Suprapubic skin (tissue), 4 donors: ENCODE data around the gene ZBTB21. TPM values are rescaled to one million over a fixed set of nuclear protein-coding genes. Genes with fewer than 3 reads are reported as not detected.

Experiments
- DNase-seq, 2 donors: peaks; one replicate each; pipeline ENCODE4 v3.0.0-alpha.2; 2019; ENCODE audit warnings: low spot score in 2 of 2
- H3K27ac ChIP-seq: fragments of 200-600 bp; sonication (generic); one replicate; pipeline ENCODE4 v1.5.1; 2019
- H3K27me3 ChIP-seq: fragments of 200-600 bp; sonication (generic); one replicate; pipeline ENCODE4 v1.5.1; 2019
- H3K36me3 ChIP-seq: fragments of 200-600 bp; sonication (generic); one replicate; pipeline ENCODE4 v1.5.1; 2019
- H3K4me1 ChIP-seq: fragments of 200-600 bp; sonication (generic); one replicate; pipeline ENCODE4 v1.5.1; 2019
- H3K4me3 ChIP-seq: fragments of 200-600 bp; sonication (generic); one replicate; pipeline ENCODE4 v1.5.1; 2019; ENCODE audit warnings: mild to moderate bottlenecking
- H3K9me3 ChIP-seq: fragments of 200-600 bp; sonication (generic); one replicate; pipeline ENCODE4 v1.5.1; 2019
- EP300 ChIP-seq: sonication (generic); formaldehyde crosslinking; IDR thresholded peaks from one replicate; pipeline ENCODE4 v1.6.1; 2017; ENCODE audit warnings: antibody characterized with exemption
- POLR2A ChIP-seq, 2 donors: fragments of 450-650 bp; IDR thresholded peaks; one replicate each; pipeline ENCODE4 v1.6.1; 2017; ENCODE audit warnings: antibody characterized with exemption in 2 of 2, mild to moderate bottlenecking in 2 of 2, moderate library complexity in 2 of 2
- POLR2AphosphoS5 ChIP-seq, 3 donors: sonication (generic); formaldehyde crosslinking; IDR thresholded peaks; one replicate each; pipeline ENCODE4 v1.6.1; 2017; ENCODE audit warnings: antibody characterized with exemption in 3 of 3
- WGBS: methylation state at CpG from one replicate; pipeline ENCODE4 v1.1.5; 2018; 5-methylcytosine and 5-hydroxymethylcytosine counted together
- total RNA-seq, 4 donors: library from RNA; depleted of rRNA; stranded (reverse); fragments of >200 nt; gene quantifications; one replicate each; pipeline ENCODE4 v1.1.0, GENCODE V29; 2016
- TF ChIP-seq, protein P1 (sequence below), 2 donors: fragments of 200-600 bp in 1 of 2; fragments of 450-650 bp in 1 of 2; sonication (generic) in 1 of 2; IDR thresholded peaks; one replicate each; pipeline ENCODE4 v1.5.1; 2016 to 2019; ENCODE audit warnings: antibody characterized with exemption in 2 of 2, mild to moderate bottlenecking in 1 of 2, moderate library complexity in 1 of 2

ZBTB21 gene
- total RNA-seq, 4 donors from 2014 or later: 24.5 to 39.1 (median 30.5) TPM

DNA sequence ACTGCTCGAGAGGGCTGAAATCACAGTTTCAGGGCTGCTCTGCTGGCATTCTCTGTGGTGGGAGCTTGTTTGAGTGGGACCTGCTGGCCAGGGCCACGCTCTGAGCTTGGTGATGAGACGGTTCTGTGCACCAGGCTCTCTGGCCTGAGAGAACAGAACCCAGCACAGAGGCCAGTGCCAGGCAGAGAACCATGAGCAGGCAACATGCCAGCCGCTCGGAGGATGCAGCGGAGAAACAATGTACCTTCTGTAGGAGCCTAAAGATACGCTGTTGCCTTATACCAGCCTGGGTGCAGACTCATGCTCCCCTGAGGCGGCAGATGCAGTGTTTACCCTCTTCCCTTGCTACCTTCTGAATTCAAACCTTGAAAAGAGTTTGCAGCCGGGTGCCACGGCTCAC is 66.3 kb downstream of the ZBTB21 start:
- Histone ChIP-seq H3K27ac (no peak overlapping the region), H3K4me1 (peaks cover 15% of the 10 kb centered on the region), H3K4me3 (no peak overlapping the region), H3K27me3 (no peaks in the 10 kb centered on the region), H3K36me3 (peaks cover 7% of the 10 kb centered on the region), H3K9me3 (no peaks in the 10 kb centered on the region)
- WGBS: 93% methylated on average over 10 of the region's 10 CpGs
- DNase-seq: no peak
- TF ChIP-seq POLR2AphosphoS5 (IDR thresholded peaks at IDR 0.05): no peak
- TF ChIP-seq, protein P1, sequence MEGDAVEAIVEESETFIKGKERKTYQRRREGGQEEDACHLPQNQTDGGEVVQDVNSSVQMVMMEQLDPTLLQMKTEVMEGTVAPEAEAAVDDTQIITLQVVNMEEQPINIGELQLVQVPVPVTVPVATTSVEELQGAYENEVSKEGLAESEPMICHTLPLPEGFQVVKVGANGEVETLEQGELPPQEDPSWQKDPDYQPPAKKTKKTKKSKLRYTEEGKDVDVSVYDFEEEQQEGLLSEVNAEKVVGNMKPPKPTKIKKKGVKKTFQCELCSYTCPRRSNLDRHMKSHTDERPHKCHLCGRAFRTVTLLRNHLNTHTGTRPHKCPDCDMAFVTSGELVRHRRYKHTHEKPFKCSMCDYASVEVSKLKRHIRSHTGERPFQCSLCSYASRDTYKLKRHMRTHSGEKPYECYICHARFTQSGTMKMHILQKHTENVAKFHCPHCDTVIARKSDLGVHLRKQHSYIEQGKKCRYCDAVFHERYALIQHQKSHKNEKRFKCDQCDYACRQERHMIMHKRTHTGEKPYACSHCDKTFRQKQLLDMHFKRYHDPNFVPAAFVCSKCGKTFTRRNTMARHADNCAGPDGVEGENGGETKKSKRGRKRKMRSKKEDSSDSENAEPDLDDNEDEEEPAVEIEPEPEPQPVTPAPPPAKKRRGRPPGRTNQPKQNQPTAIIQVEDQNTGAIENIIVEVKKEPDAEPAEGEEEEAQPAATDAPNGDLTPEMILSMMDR (IDR thresholded peaks at IDR 0.05): no peak
- TF ChIP-seq EP300: no peak

DNA sequence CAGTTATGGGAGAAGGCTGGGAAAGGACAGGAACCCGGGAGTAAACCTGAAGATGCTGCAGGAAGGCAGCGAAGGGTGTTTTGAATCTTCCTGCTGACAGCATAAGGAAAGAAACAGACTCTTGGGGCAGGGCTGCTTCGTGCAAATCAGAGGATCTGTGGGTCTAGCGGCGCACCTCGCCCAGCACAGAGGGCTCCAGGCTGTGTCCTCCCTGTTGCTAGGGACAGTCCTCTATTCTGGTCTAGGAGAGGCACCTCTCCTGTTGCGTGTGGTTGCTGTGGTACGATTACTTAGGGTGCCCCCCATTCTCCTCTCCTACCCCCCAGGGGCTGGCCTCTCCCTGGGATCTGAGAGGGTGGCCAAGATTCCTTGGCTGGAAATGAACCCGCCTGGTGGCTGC is 67.7 kb downstream of the ZBTB21 start:
- no peak overlapping the region for H3K4me3 ChIP-seq
- WGBS: 85% methylated on average over 9 of the region's 9 CpGs
- peaks cover 4% of the 10 kb centered on the region for H3K4me1 ChIP-seq
- no peak for TF ChIP-seq POLR2AphosphoS5 (IDR thresholded peaks at IDR 0.05)
- no peak for TF ChIP-seq EP300
- no peak for TF ChIP-seq POLR2A (IDR thresholded peaks at IDR 0.05)
- TF ChIP-seq, protein P1 (IDR thresholded peaks at IDR 0.05): no peak
- peaks cover 7% of the 10 kb centered on the region for H3K36me3 ChIP-seq
- no peaks in the 10 kb centered on the region for H3K27me3 ChIP-seq
- no peak for DNase-seq
- no peaks in the 10 kb centered on the region for H3K9me3 ChIP-seq
- H3K27ac ChIP-seq: no peak overlapping the region

DNA sequence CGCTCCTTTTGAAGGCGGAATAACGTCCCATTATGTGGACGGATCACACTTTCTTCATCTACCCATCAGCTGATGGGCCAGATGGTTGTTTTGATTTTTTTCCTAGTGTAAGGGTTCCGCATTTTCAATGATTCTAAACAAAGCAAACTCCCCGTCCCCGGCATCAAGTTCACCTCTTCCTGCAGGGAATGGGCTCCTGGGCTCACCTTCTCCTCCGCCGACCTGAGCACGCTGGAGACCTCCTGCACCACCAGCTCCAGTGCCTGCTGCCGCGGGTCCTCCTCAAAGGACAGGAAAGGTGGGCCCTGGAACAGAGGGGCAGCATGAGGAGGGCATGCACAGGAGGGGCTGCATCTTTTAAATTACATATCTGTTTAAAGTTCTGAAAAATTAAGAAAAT is 68.2 kb downstream of the ZBTB21 start:
- H3K27me3 ChIP-seq: no peaks in the 10 kb centered on the region
- no peak for TF ChIP-seq EP300
- TF ChIP-seq POLR2AphosphoS5 (IDR thresholded peaks at IDR 0.05): no peak
- TF ChIP-seq, protein P1 (IDR thresholded peaks at IDR 0.05): no peak
- TF ChIP-seq POLR2A (IDR thresholded peaks at IDR 0.05): no peak
- H3K4me1 ChIP-seq: no peaks in the 10 kb centered on the region
- H3K9me3 ChIP-seq: no peaks in the 10 kb centered on the region
- no peak overlapping the region for H3K4me3 ChIP-seq
- H3K36me3 ChIP-seq: peaks cover 7% of the 10 kb centered on the region
- no peak for DNase-seq
- 92% methylated on average over 12 of the region's 12 CpGs for WGBS
- no peak overlapping the region for H3K27ac ChIP-seq

DNA sequence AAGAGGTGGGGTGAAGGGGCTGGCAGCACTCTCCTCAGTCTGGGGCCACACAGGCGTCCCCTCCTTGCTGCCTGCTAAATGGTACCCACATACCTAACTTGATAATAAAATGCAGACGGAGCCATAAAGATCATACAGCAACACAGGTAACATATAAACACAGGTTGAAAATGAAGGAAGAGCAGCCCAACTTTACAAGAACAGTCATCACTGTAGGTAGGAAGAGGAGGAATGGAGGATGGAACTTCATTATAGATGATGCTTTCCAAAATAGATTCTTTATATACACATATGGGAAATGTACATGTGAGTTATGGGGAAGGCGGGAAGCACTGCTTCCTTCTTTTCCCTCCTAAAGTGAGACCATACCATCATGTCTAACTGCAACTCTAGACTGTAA is 69.7 kb downstream of the ZBTB21 start:
- H3K4me3 ChIP-seq: no peak overlapping the region
- 96% methylated on average over 3 of the region's 3 CpGs for WGBS
- no peak for DNase-seq
- peaks cover 7% of the 10 kb centered on the region for H3K36me3 ChIP-seq
- H3K27ac ChIP-seq: no peak overlapping the region
- no peaks in the 10 kb centered on the region for H3K4me1 ChIP-seq
- no peaks in the 10 kb centered on the region for H3K27me3 ChIP-seq
- TF ChIP-seq POLR2AphosphoS5 (IDR thresholded peaks at IDR 0.05): no peak
- no peak for TF ChIP-seq POLR2A (IDR thresholded peaks at IDR 0.05)
- no peak for TF ChIP-seq EP300
- TF ChIP-seq, protein P1 (IDR thresholded peaks at IDR 0.05): no peak
- H3K9me3 ChIP-seq: no peaks in the 10 kb centered on the region

DNA sequence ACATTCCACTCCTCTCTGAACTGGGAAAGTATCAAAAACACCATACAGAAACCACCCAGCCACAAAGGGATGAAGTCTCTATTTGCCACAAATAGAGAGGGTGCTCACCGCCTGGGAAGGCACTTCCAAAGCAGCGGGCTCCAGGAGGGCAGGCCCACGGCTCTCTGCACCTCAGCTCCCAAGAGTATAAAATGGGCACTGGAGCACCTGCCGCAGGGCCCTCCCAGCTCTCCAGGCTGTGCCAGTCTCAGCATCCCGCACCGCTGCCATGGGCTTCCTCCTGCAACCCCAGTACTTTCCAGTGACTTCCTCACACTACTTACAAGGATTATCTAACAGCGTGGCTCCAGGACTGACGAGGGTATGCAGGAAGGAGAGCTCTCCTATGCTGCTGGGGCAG is 70.8 kb downstream of the ZBTB21 start:
- H3K27ac ChIP-seq: no peak overlapping the region
- WGBS: 100% methylated on average over 4 of the region's 8 CpGs
- H3K9me3 ChIP-seq: no peaks in the 10 kb centered on the region
- H3K4me3 ChIP-seq: no peak overlapping the region
- H3K4me1 ChIP-seq: peaks cover 4% of the 10 kb centered on the region
- no peak for DNase-seq
- peaks cover 7% of the 10 kb centered on the region for H3K36me3 ChIP-seq
- no peaks in the 10 kb centered on the region for H3K27me3 ChIP-seq
- TF ChIP-seq POLR2A (IDR thresholded peaks at IDR 0.05): no peak
- TF ChIP-seq, protein P1 (IDR thresholded peaks at IDR 0.05): no peak
- no peak for TF ChIP-seq EP300
- TF ChIP-seq POLR2AphosphoS5 (IDR thresholded peaks at IDR 0.05): no peak

Other genes starting within 250 kb of the ZBTB21 start
- gene RIPK4, start 243.3 kb downstream of the ZBTB21 start, total RNA-seq: 10 to 100 TPM; 38.6 to 59.5 (median 50.0) TPM
- 10 to 100 TPM in 3 of 4 donors, 1 to 10 TPM in 1; 7.6 to 27.5 (median 12.9) TPM for gene PRDM15, start 131.0 kb downstream of the ZBTB21 start, total RNA-seq
- 10 to 100 TPM; 35.9 to 43.8 (median 38.9) TPM for gene C2CD2, start 56.3 kb downstream of the ZBTB21 start, total RNA-seq
- under 1 TPM in 2 of 4 donors, not detected in 2; 0.15 to 0.21 TPM for gene UMODL1, start 61.0 kb upstream of the ZBTB21 start, total RNA-seq
- gene ABCG1, start 208.8 kb upstream of the ZBTB21 start, total RNA-seq: 10 to 100 TPM; 32.0 to 54.0 (median 35.2) TPM